HK-2 (cell line): ENCODE results near the gene DISP2.

Experiments
- DNase-seq: peaks from one replicate; pipeline ENCODE4 v3.0.0-alpha.2; 2018; ENCODE audit not compliant: unreplicated experiment

Gene DISP2

GRCh38 chr15:40427188-40427587, 69.2 kb downstream of the DISP2 start:
- DNase-seq: no peak

- no peak for DNase-seq
Observed at GRCh38 chr15:40428185-40428584, 70.2 kb downstream of the DISP2 start.
